GM12891 (cell line): ENCODE data around the gene PEF1.

Experiments
- PAX5 ChIP-seq: IDR thresholded peaks from 2 replicates; pipeline ENCODE4 v1.6.1; 2011; ENCODE audit warnings: low read length, moderate library complexity, mild to moderate bottlenecking; ENCODE audit not compliant: insufficient read depth, severe bottlenecking
- POLR2A ChIP-seq: IDR thresholded peaks from 2 replicates; pipeline ENCODE4 v1.6.1; 2011; ENCODE audit warnings: low read depth, low read length, control low read depth
- POLR2AphosphoS5 ChIP-seq: IDR thresholded peaks from 2 replicates; pipeline ENCODE4 v1.6.1; 2011; ENCODE audit warnings: low read depth, low read length, control low read depth
- POU2F2 ChIP-seq: IDR thresholded peaks from 2 replicates; pipeline ENCODE4 v1.6.1; 2011; ENCODE audit warnings: low read depth, mild to moderate bottlenecking, control low read depth, low read length, moderate library complexity
- SPI1 ChIP-seq: IDR thresholded peaks from 2 replicates; pipeline ENCODE4 v1.6.1; 2011; ENCODE audit warnings: low read depth, low read length, control low read depth
- TAF1 ChIP-seq: IDR thresholded peaks from 2 replicates; pipeline ENCODE4 v1.6.1; 2011; ENCODE audit warnings: low read depth, low read length, control low read depth

GRCh38 chr1:31598980-31599379 is 45.7 kb downstream of the PEF1 start:
- TF ChIP-seq POLR2AphosphoS5 (no peak), SPI1 (no peak), POLR2A (no peak), PAX5 (no peak), TAF1 (no peak), POU2F2 (no peak)
